Measurements from ENCODE around the gene UBA52. TPM values are rescaled to one million over a fixed set of nuclear protein-coding genes. Genes with fewer than 3 reads are reported as not detected.
A peak's percentile ranks its signal among the peaks of the same experiment; 100 is the strongest.

Gene UBA52
- total and polyA plus RNA-seq, 2 of the 13 experiments (the other 11 are each of a cell fraction or from before 2014, with no cell fraction given) = 959 to 1,782 TPM

GRCh38 chr19:18529782-18530181, 41.9 kb upstream of the UBA52 start:
- Histone ChIP-seq H3K4me1 (ENCODE audit: insufficient read depth, low read length) (0 out of 2 replicates have a peak, but pooled peaks cover under 1% of the 10 kb centered on the region), H3K27me3 (ENCODE audit: control insufficient read depth in 1 of 2, insufficient read depth in 2 of 2, low read length in 2 of 2) (no peaks in the 10 kb centered on the region), H3K79me2 (ENCODE audit: insufficient read depth, low read length) (no peaks in the 10 kb centered on the region), H2AFZ (ENCODE audit: low read length) (no peak overlapping the region), H3K27ac (ENCODE audit: extremely low read length, insufficient read depth, low read length) (no peak overlapping the region), H3K9ac (ENCODE audit: insufficient read depth, low read depth, low read length) (no peak overlapping the region), H3K4me3 (replicated peaks in 1 of 3; ENCODE audit: insufficient read depth in 1 of 3, low read depth in 2 of 3, low read length in 3 of 3) (no peak overlapping the region), H3K4me2 (ENCODE audit: low read depth, low read length) (no peak overlapping the region), H4K20me1 (ENCODE audit: insufficient read depth, low read length) (no peaks in the 10 kb centered on the region), H3K9me3 (ENCODE audit: low read length) (no peaks in the 10 kb centered on the region), H3K36me3 (replicated peaks in 1 of 2; ENCODE audit: control insufficient read depth in 1 of 2, insufficient read depth in 2 of 2, low read length in 2 of 2) (peaks cover 0 to 9% of the 10 kb centered on the region in 2 experiments; a peak in 4 of 5 replicates)
- WGBS (ENCODE audit: low lambda C conversion rate) = 73% methylated on average over 3 of the region's 7 CpGs
- TF ChIP-seq ZGPAT (CRISPR knock-in tag; IDR thresholded peaks at IDR 0.05) (no peak), ARHGAP35 (CRISPR knock-in tag; IDR thresholded peaks at IDR 0.05; ENCODE audit: borderline replicate concordance) (no peak), AGO2 (optimal IDR thresholded peaks at IDR 0.05; ENCODE audit: low read depth, low read length) (no peak), ZNF382 (CRISPR knock-in tag; IDR thresholded peaks at IDR 0.05; ENCODE audit: borderline replicate concordance) (no peak), ZNF574 (CRISPR knock-in tag; IDR thresholded peaks at IDR 0.05) (no peak), NCOA5 (CRISPR knock-in tag; IDR thresholded peaks at IDR 0.05) (no peak), CENPT (CRISPR knock-in tag; IDR thresholded peaks at IDR 0.05; ENCODE audit: low read depth) (no peak), IKZF1 (IDR thresholded peaks at IDR 0.05) (no peak), PREB (CRISPR knock-in tag; IDR thresholded peaks at IDR 0.05) (no peak), PHB2 (IDR thresholded peaks at IDR 0.05; ENCODE audit: partially characterized antibody) (no peak), YY1 (IDR thresholded peaks at IDR 0.05; ENCODE audit: insufficient read depth, insufficient replicate concordance, low read depth, low read length) (no peak)
- CTCF ChIA-PET (ENCODE audit: low intra/inter-chr PET ratio, low total read pairs) = no interaction called here
- ATAC-seq (peak; percentile 44), FAIRE-seq (no peak), DNase-seq (ENCODE audit: low spot score) (no peak)
- BruUV-seq (replicated peaks) = no TSS peak
- POLR2A ChIA-PET = no interaction called here
- intact Hi-C loops (cut with micrococcal nuclease; ENCODE audit: unreplicated experiment) = loop anchor here (10.0 kb wide), 1 partner anchor 245 kb away; the partner anchor contains the start of gene JUND
- in situ Hi-C loops (cut with HindIII; ENCODE audit: extremely low pct_ligation_motif_present, low pct_unique_long_range_greater_than_20kb) = loop anchor here (10.0 kb wide), 1 partner anchor 55 kb away; no protein-coding TSS in a partner anchor
